HEK293 (cell line): ENCODE measurements around the gene SLC18B1.
A peak's percentile ranks its signal among the peaks of the same experiment; 100 is the strongest.

ENCODE experiments used
- BCL11A ChIP-seq: fragments of 450-650 bp; formaldehyde crosslinking; IDR thresholded peaks from 2 replicates; pipeline ENCODE4 v1.5.1; 2016; ENCODE audit warnings: low read depth, missing biosample characterization, missing genetic modification characterization
- HIC1 ChIP-seq: fragments of 450-650 bp; formaldehyde crosslinking; IDR thresholded peaks from 2 replicates; pipeline ENCODE4 v1.5.1; 2016; ENCODE audit warnings: missing biosample characterization, missing genetic modification characterization
- HOXA7 ChIP-seq: sonication (generic); formaldehyde crosslinking; IDR thresholded peaks from 2 replicates; pipeline ENCODE4 v1.8.1; 2022; ENCODE audit warnings: missing genetic modification reagents, borderline replicate concordance
- HOXD13 ChIP-seq: sonication (generic); formaldehyde crosslinking; IDR thresholded peaks from 2 replicates; pipeline ENCODE4 v1.8.0; 2022; ENCODE audit warnings: missing genetic modification reagents, borderline replicate concordance
- MZF1 ChIP-seq: fragments of 450-650 bp; formaldehyde crosslinking; IDR thresholded peaks from 2 replicates; pipeline ENCODE4 v1.5.1; 2017; ENCODE audit warnings: missing biosample characterization, missing genetic modification characterization, borderline replicate concordance
- OSR2 ChIP-seq: fragments of 450-650 bp; formaldehyde crosslinking; IDR thresholded peaks from 2 replicates; pipeline ENCODE4 v1.5.1; 2016; ENCODE audit warnings: missing biosample characterization, missing genetic modification characterization
- YY2 ChIP-seq: fragments of 450-650 bp; formaldehyde crosslinking; IDR thresholded peaks from 2 replicates; pipeline ENCODE4 v1.5.1; 2016; ENCODE audit warnings: missing biosample characterization, missing genetic modification characterization
- ZBTB20 ChIP-seq: fragments of 450-650 bp; formaldehyde crosslinking; IDR thresholded peaks from 2 replicates; pipeline ENCODE4 v1.5.1; 2016; ENCODE audit warnings: missing biosample characterization, missing genetic modification characterization
- ZFHX2 ChIP-seq: fragments of 450-650 bp; formaldehyde crosslinking; conservative IDR thresholded peaks from 2 replicates; pipeline ENCODE4 v1.5.1; 2016; ENCODE audit warnings: missing biosample characterization, missing genetic modification characterization
- ZFP37 ChIP-seq: fragments of 450-650 bp; formaldehyde crosslinking; IDR thresholded peaks from 2 replicates; pipeline ENCODE4 v1.5.1; 2016; ENCODE audit warnings: missing biosample characterization, missing genetic modification characterization
- ZNF133 ChIP-seq: fragments of 450-650 bp; formaldehyde crosslinking; IDR thresholded peaks from 2 replicates; pipeline ENCODE4 v1.5.1; 2016; ENCODE audit warnings: missing biosample characterization, missing genetic modification characterization
- ZNF157 ChIP-seq: fragments of 450-650 bp; formaldehyde crosslinking; IDR thresholded peaks from 2 replicates; pipeline ENCODE4 v1.5.1; 2016; ENCODE audit warnings: missing biosample characterization, missing genetic modification characterization
- ZNF174 ChIP-seq: fragments of 450-650 bp; formaldehyde crosslinking; IDR thresholded peaks from 2 replicates; pipeline ENCODE4 v1.5.0; 2017; ENCODE audit warnings: missing biosample characterization, mild to moderate bottlenecking, missing genetic modification characterization
- ZNF24 ChIP-seq: fragments of 450-650 bp; formaldehyde crosslinking; IDR thresholded peaks from 2 replicates; pipeline ENCODE4 v1.5.1; 2016; ENCODE audit warnings: missing biosample characterization, missing genetic modification characterization
- ZNF274 ChIP-seq, 2 experiments: fragments of 200-500 bp in 1 of 2; fragments of 450-650 bp in 1 of 2; sonication (Bioruptor generic) in 1 of 2; formaldehyde crosslinking in 1 of 2; IDR thresholded peaks; 2 replicates each; pipeline versions ENCODE4 v1.5.1 to v1.6.1; 2014 to 2016; ENCODE audit warnings: borderline replicate concordance in 1 of 2, inconsistent platforms in 1 of 2, low read length in 1 of 2, missing biosample characterization in 1 of 2, missing genetic modification characterization in 1 of 2
- ZNF324 ChIP-seq: fragments of 450-650 bp; formaldehyde crosslinking; IDR thresholded peaks from 2 replicates; pipeline ENCODE4 v1.5.1; 2016; ENCODE audit warnings: missing biosample characterization, missing genetic modification characterization
- ZNF391 ChIP-seq: fragments of 450-650 bp; formaldehyde crosslinking; IDR thresholded peaks from 2 replicates; pipeline ENCODE4 v1.5.1; 2016; ENCODE audit warnings: low read depth, missing biosample characterization, missing genetic modification characterization, borderline replicate concordance
- ZNF404 ChIP-seq: fragments of 450-650 bp; formaldehyde crosslinking; IDR thresholded peaks from 2 replicates; pipeline ENCODE4 v1.5.1; 2017; ENCODE audit warnings: missing biosample characterization, missing genetic modification characterization
- ZNF501 ChIP-seq: fragments of 450-650 bp; formaldehyde crosslinking; IDR thresholded peaks from 2 replicates; pipeline ENCODE4 v1.5.1; 2016; ENCODE audit warnings: missing biosample characterization, missing genetic modification characterization
- ZNF530 ChIP-seq: fragments of 450-650 bp; formaldehyde crosslinking; IDR thresholded peaks from 2 replicates; pipeline ENCODE4 v1.5.1; 2016; ENCODE audit warnings: low read depth, missing biosample characterization, missing genetic modification characterization
- ZNF610 ChIP-seq: fragments of 450-650 bp; formaldehyde crosslinking; IDR thresholded peaks from 2 replicates; pipeline ENCODE4 v1.5.1; 2016; ENCODE audit warnings: missing biosample characterization, missing genetic modification characterization, borderline replicate concordance
- ZNF664 ChIP-seq: fragments of 450-650 bp; formaldehyde crosslinking; IDR thresholded peaks from 2 replicates; pipeline ENCODE4 v1.5.1; 2016; ENCODE audit warnings: missing biosample characterization, missing genetic modification characterization
- ZNF792 ChIP-seq: fragments of 450-650 bp; formaldehyde crosslinking; IDR thresholded peaks from 2 replicates; pipeline ENCODE4 v1.5.1; 2016; ENCODE audit warnings: missing biosample characterization, missing genetic modification characterization
- ZSCAN23 ChIP-seq: fragments of 450-650 bp; formaldehyde crosslinking; IDR thresholded peaks from 2 replicates; pipeline ENCODE4 v1.5.1; 2016; ENCODE audit warnings: missing biosample characterization, missing genetic modification characterization
- ZXDB ChIP-seq: fragments of 450-650 bp; formaldehyde crosslinking; IDR thresholded peaks from 2 replicates; pipeline ENCODE4 v1.5.1; 2016; ENCODE audit warnings: missing biosample characterization, missing genetic modification characterization
- TF ChIP-seq, protein P1 (sequence below): fragments of 450-650 bp; formaldehyde crosslinking; IDR thresholded peaks from 2 replicates; pipeline ENCODE4 v1.5.1; 2016; ENCODE audit warnings: missing biosample characterization, missing genetic modification characterization
- TF ChIP-seq, protein P2 (sequence below): fragments of 450-650 bp; formaldehyde crosslinking; IDR thresholded peaks from 2 replicates; pipeline ENCODE4 v1.5.1; 2016; ENCODE audit warnings: missing biosample characterization, missing genetic modification characterization

The SLC18B1 gene

DNA sequence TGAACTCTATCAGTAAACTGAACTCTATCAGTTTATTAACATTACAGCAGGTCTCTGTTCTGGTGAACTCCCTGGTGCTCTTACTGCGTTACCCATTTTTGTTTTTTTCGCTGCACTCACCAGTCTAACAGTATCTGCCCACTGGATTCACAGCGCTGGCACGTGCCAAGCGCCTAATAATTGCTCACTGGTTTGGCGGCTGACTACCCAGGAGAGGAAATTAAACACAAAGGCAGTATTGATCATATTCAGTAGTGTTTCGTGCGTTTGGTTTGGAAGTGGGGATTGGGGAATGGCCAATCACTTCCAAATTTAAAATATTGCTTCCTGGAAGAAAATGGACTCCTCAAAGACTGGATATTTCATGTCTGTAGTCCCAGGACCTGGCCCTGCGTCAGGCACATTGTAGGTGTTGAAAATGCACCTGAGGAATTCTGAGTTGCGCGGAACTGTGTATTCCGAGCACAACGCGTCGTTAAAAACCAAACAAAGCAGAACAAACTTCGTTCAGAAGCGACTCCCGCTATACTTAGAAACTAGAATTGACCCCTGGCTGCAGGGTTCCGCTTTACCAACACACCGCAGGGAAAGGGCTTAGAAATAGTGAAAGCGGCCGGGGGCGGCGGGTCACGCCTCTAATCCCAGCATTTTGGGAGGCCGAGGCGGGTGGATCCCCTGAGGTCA, 14.9 kb upstream of the SLC18B1 start (continued):
- TF ChIP-seq, protein P1, sequence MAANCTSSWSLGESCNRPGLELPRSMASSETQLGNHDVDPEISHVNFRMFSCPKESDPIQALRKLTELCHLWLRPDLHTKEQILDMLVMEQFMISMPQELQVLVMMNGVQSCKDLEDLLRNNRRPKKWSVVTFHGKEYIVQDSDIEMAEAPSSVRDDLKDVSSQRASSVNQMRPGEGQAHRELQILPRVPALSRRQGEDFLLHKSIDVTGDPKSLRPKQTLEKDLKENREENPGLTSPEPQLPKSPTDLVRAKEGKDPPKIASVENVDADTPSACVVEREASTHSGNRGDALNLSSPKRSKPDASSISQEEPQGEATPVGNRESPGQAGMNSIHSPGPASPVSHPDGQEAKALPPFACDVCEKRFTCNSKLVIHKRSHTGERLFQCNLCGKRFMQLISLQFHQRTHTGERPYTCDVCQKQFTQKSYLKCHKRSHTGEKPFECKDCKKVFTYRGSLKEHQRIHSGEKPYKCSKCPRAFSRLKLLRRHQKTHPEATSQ (tag by site-specific recombination), result no peak
- TF ChIP-seq BCL11A (tag by site-specific recombination) (no peak), ZFP37 (tag by site-specific recombination) (no peak), ZNF610 (no peak), ZNF274 (IDR thresholded peaks at IDR 0.05; ENCODE audit: low read length) (no peak), ZNF274 (tag by site-specific recombination; IDR thresholded peaks at IDR 0.05; ENCODE audit: borderline replicate concordance) (no peak), ZNF664 (tag by site-specific recombination) (no peak), ZNF133 (tag by site-specific recombination) (no peak), ZFHX2 (tag by site-specific recombination) (peak; percentile 45; the same call in 1 of the 2 replicates), HIC1 (tag by site-specific recombination) (peak; percentile 66; the same call in 1 of the 2 replicates), ZNF404 (no peak), ZXDB (no peak), ZNF501 (tag by site-specific recombination) (no peak), OSR2 (no peak), MZF1 (tag by site-specific recombination) (peak; percentile 95), ZNF391 (tag by site-specific recombination) (no peak), ZNF24 (tag by site-specific recombination) (no peak), HOXD13 (CRISPR knock-in tag) (no peak), HOXA7 (CRISPR knock-in tag) (no peak), ZNF792 (tag by site-specific recombination) (peak; percentile 96), ZNF174 (tag by site-specific recombination) (no peak), ZNF157 (tag by site-specific recombination) (no peak), ZBTB20 (peak; percentile 73), ZSCAN23 (tag by site-specific recombination) (no peak), ZNF324 (no peak), ZNF530 (tag by site-specific recombination) (0 out of 2 replicates have a peak, but pooled peaks have one; percentile 61), YY2 (tag by site-specific recombination) (no peak)
- TF ChIP-seq, protein P2, sequence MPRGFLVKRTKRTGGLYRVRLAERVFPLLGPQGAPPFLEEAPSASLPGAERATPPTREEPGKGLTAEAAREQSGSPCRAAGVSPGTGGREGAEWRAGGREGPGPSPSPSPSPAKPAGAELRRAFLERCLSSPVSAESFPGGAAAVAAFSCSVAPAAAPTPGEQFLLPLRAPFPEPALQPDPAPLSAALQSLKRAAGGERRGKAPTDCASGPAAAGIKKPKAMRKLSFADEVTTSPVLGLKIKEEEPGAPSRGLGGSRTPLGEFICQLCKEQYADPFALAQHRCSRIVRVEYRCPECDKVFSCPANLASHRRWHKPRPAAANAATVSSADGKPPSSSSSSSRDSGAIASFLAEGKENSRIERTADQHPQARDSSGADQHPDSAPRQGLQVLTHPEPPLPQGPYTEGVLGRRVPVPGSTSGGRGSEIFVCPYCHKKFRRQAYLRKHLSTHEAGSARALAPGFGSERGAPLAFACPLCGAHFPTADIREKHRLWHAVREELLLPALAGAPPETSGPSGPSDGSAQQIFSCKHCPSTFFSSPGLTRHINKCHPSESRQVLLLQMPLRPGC (tag by site-specific recombination), result no peak
- TF ChIP-seq, all 188 proteins: peak for 11
